Left ventricle myocardium inferior (tissue), 1 donor: Measurements from ENCODE around the gene PIGQ. TPM values are rescaled to one million over a fixed set of nuclear protein-coding genes. Genes with fewer than 3 reads are reported as not detected.

Experiments used
- DNase-seq: peaks from one replicate; pipeline ENCODE4 v3.0.0-alpha.2; 2020
- H3K27ac ChIP-seq: fragments of 200-600 bp; replicated peaks from 2 replicates; pipeline ENCODE4 v1.8.0; 2021
- H3K27me3 ChIP-seq: fragments of 200-600 bp; 2 replicates; pipeline ENCODE4 v1.8.0; 2021; ENCODE audit warnings: low read depth
- H3K36me3 ChIP-seq: fragments of 200-600 bp; 2 replicates; pipeline ENCODE4 v1.8.0; 2021
- H3K4me1 ChIP-seq: fragments of 200-600 bp; 2 replicates; pipeline ENCODE4 v1.8.0; 2021
- H3K4me3 ChIP-seq: fragments of 200-600 bp; 2 replicates; pipeline ENCODE4 v1.8.0; 2021; ENCODE audit warnings: mild to moderate bottlenecking, moderate library complexity
- H3K9me3 ChIP-seq: fragments of 200-600 bp; replicated peaks from 2 replicates; pipeline ENCODE4 v1.8.0; 2021
- intact Hi-C: fragments of 100-400 bp; cut with micrococcal nuclease; formaldehyde crosslinking; loops from one replicate; pipeline ENCODE4 v1.11.0; 2022
- total RNA-seq: library from RNA; stranded (reverse); fragmentation: NEBNext Ultra II Directional; extraction: Animal tissue kit (Norgen Biotek cat#: 25700); gene quantifications from one replicate; pipeline ENCODE4 v1.2.1, GENCODE V29; 2021
- TF ChIP-seq, protein P1 (sequence below): fragments of 200-600 bp; IDR thresholded peaks from 2 replicates; pipeline ENCODE4 v1.8.0; 2021; ENCODE audit warnings: antibody characterized with exemption, mild to moderate bottlenecking, borderline replicate concordance
- donor health status: DM: no; HTN: yes; CAD: no; lungs with severe emphysema.

PIGQ gene
- total RNA-seq, 1 donor from 2014 or later = 21.4 TPM

DNA sequence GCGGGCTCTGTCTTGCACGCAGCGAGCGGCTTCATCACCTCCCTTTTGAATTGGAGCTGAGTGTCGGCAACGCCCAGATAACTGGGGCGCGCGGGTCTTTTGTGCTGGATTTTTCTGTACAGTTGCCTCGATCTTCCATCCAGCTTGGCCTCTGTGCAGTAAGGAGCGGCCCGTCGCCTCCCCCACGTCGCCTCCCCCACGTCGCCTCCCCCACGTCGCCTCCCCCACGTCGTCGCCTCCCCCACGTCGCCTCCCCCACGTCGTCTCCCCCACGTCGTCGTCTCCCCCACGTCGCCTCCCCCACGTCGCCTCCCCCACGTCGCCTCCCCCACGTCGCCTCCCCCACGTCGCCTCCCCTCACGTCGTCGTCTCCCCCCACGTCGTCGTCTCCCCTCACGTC lies 25.3 kb upstream of the PIGQ start:
- Histone ChIP-seq H3K27me3 (no peaks in the 10 kb centered on the region), H3K4me3 (no peak overlapping the region), H3K27ac (no peak overlapping the region), H3K36me3 (peaks cover 35% of the 10 kb centered on the region), H3K4me1 (no peaks in the 10 kb centered on the region), H3K9me3 (no peaks in the 10 kb centered on the region)
- intact Hi-C loops = no loop called here
- no peak for DNase-seq
- TF ChIP-seq, protein P1, sequence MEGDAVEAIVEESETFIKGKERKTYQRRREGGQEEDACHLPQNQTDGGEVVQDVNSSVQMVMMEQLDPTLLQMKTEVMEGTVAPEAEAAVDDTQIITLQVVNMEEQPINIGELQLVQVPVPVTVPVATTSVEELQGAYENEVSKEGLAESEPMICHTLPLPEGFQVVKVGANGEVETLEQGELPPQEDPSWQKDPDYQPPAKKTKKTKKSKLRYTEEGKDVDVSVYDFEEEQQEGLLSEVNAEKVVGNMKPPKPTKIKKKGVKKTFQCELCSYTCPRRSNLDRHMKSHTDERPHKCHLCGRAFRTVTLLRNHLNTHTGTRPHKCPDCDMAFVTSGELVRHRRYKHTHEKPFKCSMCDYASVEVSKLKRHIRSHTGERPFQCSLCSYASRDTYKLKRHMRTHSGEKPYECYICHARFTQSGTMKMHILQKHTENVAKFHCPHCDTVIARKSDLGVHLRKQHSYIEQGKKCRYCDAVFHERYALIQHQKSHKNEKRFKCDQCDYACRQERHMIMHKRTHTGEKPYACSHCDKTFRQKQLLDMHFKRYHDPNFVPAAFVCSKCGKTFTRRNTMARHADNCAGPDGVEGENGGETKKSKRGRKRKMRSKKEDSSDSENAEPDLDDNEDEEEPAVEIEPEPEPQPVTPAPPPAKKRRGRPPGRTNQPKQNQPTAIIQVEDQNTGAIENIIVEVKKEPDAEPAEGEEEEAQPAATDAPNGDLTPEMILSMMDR = no peak

DNA sequence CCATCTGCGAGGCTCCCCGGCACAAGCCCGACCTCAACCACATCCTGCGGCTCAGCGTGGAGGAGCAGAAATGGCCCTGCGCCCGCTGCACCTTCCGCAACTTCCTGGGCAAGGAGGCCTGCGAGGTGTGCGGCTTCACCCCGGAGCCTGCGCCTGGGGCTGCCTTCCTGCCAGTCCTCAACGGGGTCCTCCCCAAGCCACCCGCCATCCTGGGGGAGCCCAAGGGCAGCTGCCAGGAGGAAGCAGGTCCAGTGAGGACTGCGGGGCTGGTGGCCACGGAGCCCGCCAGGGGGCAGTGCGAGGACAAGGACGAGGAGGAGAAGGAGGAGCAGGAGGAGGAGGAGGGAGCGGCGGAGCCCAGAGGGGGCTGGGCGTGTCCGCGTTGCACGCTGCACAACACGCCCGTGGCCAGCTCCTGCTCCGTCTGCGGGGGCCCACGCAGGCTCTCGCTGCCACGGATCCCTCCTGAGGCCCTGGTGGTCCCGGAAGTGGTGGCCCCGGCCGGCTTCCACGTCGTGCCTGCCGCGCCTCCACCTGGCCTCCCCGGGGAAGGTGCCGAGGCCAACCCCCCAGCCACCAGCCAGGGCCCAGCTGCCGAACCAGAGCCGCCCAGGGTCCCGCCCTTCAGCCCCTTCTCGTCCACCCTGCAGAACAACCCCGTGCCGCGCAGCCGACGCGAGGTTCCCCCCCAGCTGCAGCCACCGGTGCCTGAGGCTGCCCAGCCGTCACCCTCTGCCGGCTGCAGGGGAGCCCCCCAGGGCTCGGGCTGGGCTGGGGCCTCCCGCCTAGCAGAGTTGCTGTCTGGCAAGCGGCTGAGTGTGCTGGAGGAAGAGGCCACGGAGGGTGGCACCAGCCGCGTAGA lies 22.6 kb upstream of the PIGQ start:
- Histone ChIP-seq H3K9me3 (no peaks in the 10 kb centered on the region), H3K36me3 (peaks cover 40% of the 10 kb centered on the region), H3K4me3 (no peak overlapping the region), H3K27ac (no peak overlapping the region), H3K4me1 (no peaks in the 10 kb centered on the region), H3K27me3 (no peaks in the 10 kb centered on the region)
- TF ChIP-seq, protein P1 = peak; percentile 57
- intact Hi-C loops = no loop called here
- DNase-seq = peak; percentile 68

DNA sequence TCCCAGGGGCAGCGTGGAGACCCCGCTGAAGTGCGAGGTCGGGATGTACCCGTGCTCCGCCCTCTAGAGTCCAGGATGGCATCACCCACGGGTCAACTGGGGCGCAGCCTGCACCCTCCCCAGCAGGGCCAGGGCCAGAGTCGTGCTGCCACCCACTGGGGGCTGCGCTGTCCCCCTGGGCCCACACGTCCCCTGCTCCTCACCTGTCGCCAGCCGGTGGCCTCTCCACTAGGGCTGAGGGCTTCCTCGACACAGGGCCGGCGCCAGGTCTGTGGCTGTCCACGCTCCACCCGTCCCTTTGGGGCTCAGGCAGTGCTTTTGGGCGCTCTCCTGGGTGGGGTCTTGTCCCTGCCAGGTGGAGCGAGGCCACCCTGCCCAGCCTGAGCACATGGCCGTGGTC lies 21.2 kb upstream of the PIGQ start:
- Histone ChIP-seq H3K9me3 (no peaks in the 10 kb centered on the region), H3K4me3 (no peak overlapping the region), H3K36me3 (peaks cover 48% of the 10 kb centered on the region), H3K4me1 (no peaks in the 10 kb centered on the region), H3K27ac (no peak overlapping the region), H3K27me3 (no peaks in the 10 kb centered on the region)
- TF ChIP-seq, protein P1 = no peak
- intact Hi-C loops = no loop called here
- no peak for DNase-seq

DNA sequence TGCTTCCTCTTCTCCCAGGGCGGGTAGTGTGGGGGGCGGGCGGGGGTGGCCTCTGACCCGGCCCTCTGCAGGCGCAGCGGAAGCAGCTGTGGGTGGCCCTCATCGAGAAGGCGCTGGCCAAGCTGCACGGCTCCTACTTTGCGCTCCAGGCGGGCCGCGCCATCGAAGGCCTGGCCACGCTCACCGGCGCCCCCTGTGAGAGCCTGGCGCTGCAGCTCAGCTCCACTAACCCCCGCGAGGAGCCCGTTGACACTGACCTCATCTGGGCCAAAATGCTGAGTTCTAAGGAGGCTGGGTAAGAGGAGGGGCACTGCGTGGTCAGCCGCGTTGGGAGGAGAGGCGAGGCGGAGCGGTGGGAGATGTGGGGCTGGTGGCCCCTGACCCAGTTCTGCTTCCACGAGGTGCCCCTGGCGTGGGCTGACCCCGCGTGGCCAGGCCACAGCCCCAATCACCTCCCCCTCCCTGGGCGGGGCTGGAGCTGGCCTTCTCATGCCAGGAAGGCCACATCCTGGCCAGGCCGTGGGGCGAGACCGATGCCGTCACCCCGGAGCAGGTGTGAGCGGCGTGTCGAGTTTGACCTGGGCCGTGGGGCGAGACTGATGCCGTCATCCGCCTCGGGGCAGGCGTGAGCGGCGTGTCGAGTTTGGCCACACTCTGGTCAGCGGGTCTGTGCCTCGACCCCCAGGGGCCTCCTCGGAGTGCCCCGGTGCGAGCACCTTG lies 20.1 kb upstream of the PIGQ start:
- Histone ChIP-seq H3K9me3 (no peaks in the 10 kb centered on the region), H3K4me3 (no peak overlapping the region), H3K27me3 (no peaks in the 10 kb centered on the region), H3K36me3 (peaks cover 54% of the 10 kb centered on the region), H3K4me1 (no peaks in the 10 kb centered on the region), H3K27ac (no peak overlapping the region)
- TF ChIP-seq, protein P1 = no peak
- intact Hi-C loops = no loop called here
- DNase-seq = no peak

DNA sequence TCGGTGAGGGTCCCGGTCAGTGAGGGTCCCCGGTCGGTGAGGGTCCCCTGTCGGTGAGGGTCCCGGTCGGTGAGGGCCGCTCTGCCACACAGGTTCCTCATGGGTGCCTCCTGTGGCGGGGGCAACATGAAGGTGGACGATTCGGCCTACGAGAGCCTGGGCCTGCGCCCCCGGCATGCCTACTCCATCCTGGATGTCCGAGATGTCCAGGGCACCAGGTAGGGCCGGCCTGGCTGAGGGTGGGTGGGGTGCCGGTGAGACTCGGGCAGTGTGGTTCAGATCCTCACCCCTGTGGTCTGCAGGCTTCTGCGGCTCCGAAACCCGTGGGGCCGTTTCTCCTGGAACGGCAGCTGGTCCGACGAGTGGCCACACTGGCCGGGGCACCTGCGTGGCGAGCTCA lies 18.6 kb upstream of the PIGQ start:
- TF ChIP-seq, protein P1 = no peak
- Histone ChIP-seq H3K27ac (no peak overlapping the region), H3K4me1 (no peaks in the 10 kb centered on the region), H3K36me3 (peaks cover 54% of the 10 kb centered on the region), H3K4me3 (no peak overlapping the region), H3K9me3 (no peaks in the 10 kb centered on the region), H3K27me3 (no peaks in the 10 kb centered on the region)
- DNase-seq = no peak
- intact Hi-C loops = no loop called here
